DND-41 (cell line): ENCODE measurements around the gene KCTD4.

Source experiments
- ATAC-seq: fragments of 200-7000 bp; cut with Tn5 transposase; 3 replicates; pipeline ENCODE4 v1.9.1; 2021; ENCODE audit warnings: low read depth; ENCODE audit not compliant: insufficient read depth
- DNase-seq: peaks from one replicate; pipeline ENCODE4 v3.0.0-alpha.2; 2020
- H2AFZ ChIP-seq: 2 replicates; pipeline ENCODE4 v1.6.0; 2012; ENCODE audit warnings: low read depth, low read length
- H3K27ac ChIP-seq: 2 replicates; pipeline ENCODE4 v1.5.1; 2012; ENCODE audit warnings: low read length, inconsistent platforms
- H3K27me3 ChIP-seq: fragments of 200-600 bp; sonication (generic); 2 replicates; pipeline ENCODE4 v1.6.0; 2012; ENCODE audit warnings: low read length, mild to moderate bottlenecking, inconsistent platforms; ENCODE audit not compliant: insufficient read depth, poor library complexity
- H3K36me3 ChIP-seq: 2 replicates; pipeline ENCODE4 v1.5.1; 2012; ENCODE audit warnings: low read length, inconsistent platforms; ENCODE audit not compliant: insufficient read depth
- H3K4me1 ChIP-seq: 2 replicates; pipeline ENCODE4 v1.5.1; 2012; ENCODE audit warnings: mild to moderate bottlenecking, low read length; ENCODE audit not compliant: insufficient read depth
- H3K4me2 ChIP-seq: 2 replicates; pipeline ENCODE4 v1.6.0; 2012; ENCODE audit warnings: mild to moderate bottlenecking, moderate library complexity, low read length, inconsistent platforms; ENCODE audit not compliant: insufficient read depth
- H3K4me3 ChIP-seq, 2 experiments: fragments of 200-600 bp in 1 of 2; shearing (Covaris generic) in 1 of 2; 2 replicates each; pipeline ENCODE4 v1.5.1; 2012 to 2016; ENCODE audit warnings: inconsistent platforms in 2 of 2, low read length in 2 of 2, mild to moderate bottlenecking in 2 of 2, low read depth in 1 of 2, moderate library complexity in 1 of 2
- H3K79me2 ChIP-seq: 2 replicates; pipeline ENCODE4 v1.6.0; 2012; ENCODE audit warnings: low read length, inconsistent platforms; ENCODE audit not compliant: insufficient read depth
- H3K9ac ChIP-seq: 2 replicates; pipeline ENCODE4 v1.6.0; 2012; ENCODE audit warnings: low read depth, mild to moderate bottlenecking, inconsistent platforms, low read length, moderate library complexity
- H3K9me3 ChIP-seq: 2 replicates; pipeline ENCODE4 v1.5.1; 2012; ENCODE audit warnings: low read length, moderate library complexity, mild to moderate bottlenecking, inconsistent platforms; ENCODE audit not compliant: insufficient read depth, severe bottlenecking
- H4K20me1 ChIP-seq: 2 replicates; pipeline ENCODE4 v1.6.0; 2012; ENCODE audit warnings: low read length; ENCODE audit not compliant: insufficient read depth
- EZH2 ChIP-seq: IDR thresholded peaks from 3 replicates; pipeline ENCODE4 v1.6.1; 2012; ENCODE audit warnings: borderline replicate concordance, low read depth, mild to moderate bottlenecking, moderate library complexity, low read length, inconsistent platforms; ENCODE audit not compliant: severe bottlenecking
- TF ChIP-seq, protein P1 (sequence below): IDR thresholded peaks from 2 replicates; pipeline ENCODE4 v1.5.1; 2012; ENCODE audit warnings: borderline replicate concordance, low read length, moderate library complexity, mild to moderate bottlenecking; ENCODE audit not compliant: poor library complexity, severe bottlenecking; ENCODE audit errors: extremely low read depth

The KCTD4 gene

DNA sequence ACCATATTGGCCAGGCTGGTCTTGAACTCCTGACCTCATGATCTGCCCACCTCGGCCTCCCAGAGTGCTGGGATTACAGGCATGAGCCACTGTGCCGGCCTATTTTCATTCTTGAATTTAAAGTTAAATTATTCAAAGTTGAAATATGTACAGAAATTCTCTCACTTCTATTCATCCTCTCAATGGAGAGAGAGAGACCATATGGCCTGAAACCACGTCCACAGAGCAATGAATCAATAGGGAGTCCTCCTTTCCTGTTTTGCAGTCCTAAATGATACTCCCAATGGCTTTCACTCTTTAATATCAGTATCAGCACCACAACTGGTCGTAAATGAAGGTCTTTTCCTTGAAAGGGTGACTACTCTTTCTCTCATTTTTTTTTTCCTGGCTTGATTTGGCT lies 30.5 kb upstream of the KCTD4 start:
- ATAC-seq: no peak
- no peak overlapping the region for H3K4me3 ChIP-seq

DNA sequence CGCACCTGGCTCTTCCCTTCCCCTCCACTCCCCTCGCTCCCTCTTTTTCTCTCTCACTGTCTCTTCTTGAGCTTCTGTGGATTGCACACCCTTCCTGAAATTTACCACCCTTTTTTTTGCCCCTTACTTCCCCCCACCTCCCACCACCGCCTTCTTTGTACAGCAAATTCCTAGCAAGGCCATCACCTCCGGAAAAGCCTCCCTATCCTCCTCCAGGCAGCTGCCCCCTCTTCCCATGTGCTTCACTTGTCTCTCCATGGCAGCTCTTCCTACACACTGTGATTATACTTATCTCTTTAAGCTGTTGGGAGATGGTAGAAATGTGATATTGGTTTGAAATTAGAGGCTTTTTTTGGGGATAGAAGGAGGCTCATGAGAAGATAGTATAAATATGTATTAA lies 28.3 kb upstream of the KCTD4 start:
- DNase-seq (no peak), ATAC-seq (no peak)
- H3K36me3 ChIP-seq: no peaks in the 10 kb centered on the region
- no peak overlapping the region for H2AFZ ChIP-seq
- H3K79me2 ChIP-seq: no peaks in the 10 kb centered on the region
- H3K4me3 ChIP-seq: no peak overlapping the region
- no peak overlapping the region for H3K27ac ChIP-seq
- H3K9me3 ChIP-seq: no peaks in the 10 kb centered on the region
- H4K20me1 ChIP-seq: no peaks in the 10 kb centered on the region
- H3K27me3 ChIP-seq: no peaks in the 10 kb centered on the region
- no peak overlapping the region for H3K4me2 ChIP-seq
- TF ChIP-seq EZH2: no peak
- TF ChIP-seq, protein P1, sequence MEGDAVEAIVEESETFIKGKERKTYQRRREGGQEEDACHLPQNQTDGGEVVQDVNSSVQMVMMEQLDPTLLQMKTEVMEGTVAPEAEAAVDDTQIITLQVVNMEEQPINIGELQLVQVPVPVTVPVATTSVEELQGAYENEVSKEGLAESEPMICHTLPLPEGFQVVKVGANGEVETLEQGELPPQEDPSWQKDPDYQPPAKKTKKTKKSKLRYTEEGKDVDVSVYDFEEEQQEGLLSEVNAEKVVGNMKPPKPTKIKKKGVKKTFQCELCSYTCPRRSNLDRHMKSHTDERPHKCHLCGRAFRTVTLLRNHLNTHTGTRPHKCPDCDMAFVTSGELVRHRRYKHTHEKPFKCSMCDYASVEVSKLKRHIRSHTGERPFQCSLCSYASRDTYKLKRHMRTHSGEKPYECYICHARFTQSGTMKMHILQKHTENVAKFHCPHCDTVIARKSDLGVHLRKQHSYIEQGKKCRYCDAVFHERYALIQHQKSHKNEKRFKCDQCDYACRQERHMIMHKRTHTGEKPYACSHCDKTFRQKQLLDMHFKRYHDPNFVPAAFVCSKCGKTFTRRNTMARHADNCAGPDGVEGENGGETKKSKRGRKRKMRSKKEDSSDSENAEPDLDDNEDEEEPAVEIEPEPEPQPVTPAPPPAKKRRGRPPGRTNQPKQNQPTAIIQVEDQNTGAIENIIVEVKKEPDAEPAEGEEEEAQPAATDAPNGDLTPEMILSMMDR: no peak
- H3K9ac ChIP-seq: no peak overlapping the region
- no peaks in the 10 kb centered on the region for H3K4me1 ChIP-seq

More for the DNA sequence above, 30.5 kb upstream of the KCTD4 start:
- no peaks in the 10 kb centered on the region for H3K36me3 ChIP-seq
- no peaks in the 10 kb centered on the region for H3K27me3 ChIP-seq
- H3K4me2 ChIP-seq: no peak overlapping the region
- H2AFZ ChIP-seq: no peak overlapping the region
- no peaks in the 10 kb centered on the region for H4K20me1 ChIP-seq
- H3K27ac ChIP-seq: no peak overlapping the region
- no peak for TF ChIP-seq EZH2
- TF ChIP-seq, protein P1: no peak
- no peak for DNase-seq
- H3K4me1 ChIP-seq: no peaks in the 10 kb centered on the region
- no peaks in the 10 kb centered on the region for H3K79me2 ChIP-seq
- no peaks in the 10 kb centered on the region for H3K9me3 ChIP-seq
- H3K9ac ChIP-seq: no peak overlapping the region

DNA sequence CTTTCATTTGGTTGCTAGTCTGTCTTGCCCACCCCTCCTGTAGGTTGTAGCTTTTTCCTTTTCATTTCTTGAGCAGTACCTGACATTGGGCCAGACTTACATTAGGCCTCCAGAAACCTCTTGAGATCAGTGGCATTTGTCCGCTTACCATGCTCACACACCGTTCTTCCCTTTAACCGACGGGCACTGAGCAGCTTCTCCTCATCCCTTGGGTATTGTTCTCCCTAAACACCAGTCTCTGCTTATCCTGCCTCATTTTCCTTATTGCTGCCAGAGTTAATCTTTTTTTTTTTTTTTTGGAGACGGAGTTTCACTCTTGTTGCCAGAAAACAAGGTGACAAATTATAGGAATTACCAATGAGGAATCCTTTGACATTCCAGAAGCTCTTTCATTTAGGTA lies 27.2 kb upstream of the KCTD4 start:
- H3K9ac ChIP-seq: no peak overlapping the region
- no peak for TF ChIP-seq EZH2
- TF ChIP-seq, protein P1: no peak
- no peaks in the 10 kb centered on the region for H3K79me2 ChIP-seq
- no peaks in the 10 kb centered on the region for H3K27me3 ChIP-seq
- no peak overlapping the region for H3K4me3 ChIP-seq
- H3K4me2 ChIP-seq: no peak overlapping the region
- H2AFZ ChIP-seq: no peak overlapping the region
- H3K4me1 ChIP-seq: no peaks in the 10 kb centered on the region
- H3K36me3 ChIP-seq: no peaks in the 10 kb centered on the region
- no peaks in the 10 kb centered on the region for H4K20me1 ChIP-seq
- no peak for ATAC-seq
- H3K27ac ChIP-seq: no peak overlapping the region
- no peaks in the 10 kb centered on the region for H3K9me3 ChIP-seq
- no peak for DNase-seq

DNA sequence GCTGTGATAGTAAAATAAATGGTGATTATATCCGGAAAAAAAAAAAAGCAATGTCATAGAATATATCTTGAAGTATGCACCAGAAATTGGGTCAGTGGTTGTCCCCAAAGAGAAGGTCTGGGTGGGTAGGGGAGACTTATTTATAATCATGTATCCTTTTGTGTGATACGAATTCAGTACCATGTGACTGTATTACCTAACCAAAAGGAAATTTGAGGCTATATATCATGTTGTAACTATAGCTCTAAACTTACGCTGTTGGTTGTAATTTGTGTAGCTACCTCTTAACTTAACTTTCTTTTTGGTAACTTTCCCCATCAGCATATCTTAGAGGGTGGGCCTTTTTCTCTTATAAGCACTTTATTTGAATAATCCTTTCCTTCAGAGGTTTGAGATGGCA lies 25.2 kb upstream of the KCTD4 start:
- TF ChIP-seq EZH2: no peak
- TF ChIP-seq, protein P1: no peak
- Histone ChIP-seq H3K4me1 (no peaks in the 10 kb centered on the region), H3K4me3 (no peak overlapping the region)

More for the DNA sequence above, 25.2 kb upstream of the KCTD4 start:
- Histone ChIP-seq H3K9me3 (no peaks in the 10 kb centered on the region), H3K27ac (no peak overlapping the region), H2AFZ (no peak overlapping the region), H3K27me3 (no peaks in the 10 kb centered on the region), H4K20me1 (no peaks in the 10 kb centered on the region), H3K4me2 (no peak overlapping the region), H3K36me3 (no peaks in the 10 kb centered on the region), H3K79me2 (no peaks in the 10 kb centered on the region), H3K9ac (no peak overlapping the region)
- ATAC-seq (no peak), DNase-seq (no peak)
